HUES64 (cell line): ENCODE measurements around the gene INPP4B.

Experiments used
- H3K27ac ChIP-seq: 2 replicates; pipeline ENCODE4 v1.7.0; 2013; ENCODE audit warnings: low read depth, low read length, inconsistent platforms
- H3K27me3 ChIP-seq: 2 replicates; pipeline ENCODE4 v1.6.1; 2013; ENCODE audit warnings: mild to moderate bottlenecking, low read length; ENCODE audit not compliant: insufficient read depth
- H3K36me3 ChIP-seq: 2 replicates; pipeline ENCODE4 v1.6.1; 2013; ENCODE audit warnings: mild to moderate bottlenecking, low read length; ENCODE audit not compliant: insufficient read depth
- H3K4me1 ChIP-seq: 2 replicates; pipeline ENCODE4 v1.6.1; 2013; ENCODE audit warnings: mild to moderate bottlenecking, low read length, moderate library complexity; ENCODE audit not compliant: insufficient read depth
- H3K4me3 ChIP-seq: 2 replicates; pipeline ENCODE4 v1.5.1; 2013; ENCODE audit warnings: mild to moderate bottlenecking, low read length, moderate library complexity
- H3K9ac ChIP-seq: 2 replicates; pipeline ENCODE4 v1.6.1; 2013; ENCODE audit warnings: mild to moderate bottlenecking, low read depth, low read length
- H3K9me3 ChIP-seq: 2 replicates; pipeline ENCODE4 v1.6.1; 2013; ENCODE audit warnings: low read depth, low read length; ENCODE audit not compliant: insufficient read depth
- WGBS: fragments of 150-250, 120-280 bp; methylation state at CpG from one replicate; pipeline ENCODE4 v1.1.7; 2013; ENCODE audit warnings: missing lambda C conversion rate; 5-methylcytosine and 5-hydroxymethylcytosine counted together

The INPP4B gene

GRCh38 chr4:142386856-142387255 lies 459.2 kb downstream of the INPP4B start:
- 92% methylated on average over 6 of the region's 6 CpGs for WGBS
- Histone ChIP-seq H3K27ac (no peak overlapping the region), H3K9ac (no peak overlapping the region), H3K4me3 (no peak overlapping the region), H3K36me3 (no peaks in the 10 kb centered on the region), H3K4me1 (no peaks in the 10 kb centered on the region), H3K9me3 (no peaks in the 10 kb centered on the region), H3K27me3 (no peaks in the 10 kb centered on the region)

DNA sequence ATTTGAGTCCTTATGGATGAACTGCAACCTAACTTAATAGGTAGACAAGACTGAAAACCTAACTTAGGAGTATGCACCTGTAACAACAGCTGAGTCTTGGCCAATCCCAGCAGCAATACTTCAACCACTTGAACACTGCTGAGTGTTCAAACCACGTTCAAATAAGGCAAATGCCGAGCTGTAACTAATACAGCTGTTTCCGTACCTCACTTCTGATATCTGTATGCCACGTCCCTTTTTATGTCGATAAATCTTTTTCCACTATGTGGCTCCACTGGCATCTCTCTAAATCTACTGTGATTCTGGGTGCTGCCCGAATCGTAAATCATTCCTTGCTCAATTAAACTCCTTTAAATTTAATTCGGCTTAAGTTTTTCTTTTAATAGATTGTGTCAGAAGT lies 459.7 kb downstream of the INPP4B start:
- no peaks in the 10 kb centered on the region for H3K36me3 ChIP-seq
- H3K9ac ChIP-seq = no peak overlapping the region
- H3K4me1 ChIP-seq = no peaks in the 10 kb centered on the region
- H3K4me3 ChIP-seq = no peak overlapping the region
- H3K9me3 ChIP-seq = no peaks in the 10 kb centered on the region
- WGBS = 96% methylated on average over 8 of the region's 8 CpGs
- H3K27ac ChIP-seq = no peak overlapping the region
- no peaks in the 10 kb centered on the region for H3K27me3 ChIP-seq

DNA sequence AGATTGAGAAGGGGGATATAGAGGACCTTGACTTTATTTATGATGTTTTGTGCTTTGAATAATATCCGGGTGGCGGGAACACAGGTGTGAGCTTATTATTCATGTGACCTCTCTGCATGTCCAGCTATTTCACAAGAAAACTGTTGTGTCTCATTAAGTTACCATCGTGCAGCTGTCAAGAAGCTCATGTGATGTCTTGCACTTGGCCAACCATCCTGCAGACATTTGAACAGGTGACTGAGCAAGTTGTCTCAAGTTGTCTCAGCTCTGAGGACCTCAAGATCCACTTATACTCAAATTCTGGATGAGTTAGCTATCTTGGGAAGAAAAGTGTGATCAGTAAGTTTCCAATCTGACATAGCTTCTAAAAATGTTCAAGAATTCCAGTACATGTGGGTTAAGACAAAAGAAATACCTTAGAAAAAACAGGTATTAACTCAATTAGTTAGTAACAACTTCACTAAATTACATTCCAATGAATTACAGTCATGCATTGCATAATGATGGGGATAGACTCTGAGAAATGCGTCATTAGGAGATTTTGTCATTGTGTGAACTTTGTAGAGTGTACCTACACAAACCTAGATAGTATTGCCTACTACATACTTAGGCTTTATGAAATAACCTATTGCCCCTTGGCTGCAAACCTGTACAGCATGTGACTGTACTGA lies 462.2 kb downstream of the INPP4B start:
- Histone ChIP-seq H3K9me3 (no peaks in the 10 kb centered on the region), H3K9ac (no peak overlapping the region), H3K27me3 (no peaks in the 10 kb centered on the region), H3K4me1 (peaks cover 6% of the 10 kb centered on the region; the same call in 1 of the 2 replicates), H3K36me3 (no peaks in the 10 kb centered on the region), H3K4me3 (no peak overlapping the region), H3K27ac (no peak overlapping the region)
- WGBS = 90% methylated on average over 3 of the region's 4 CpGs

DNA sequence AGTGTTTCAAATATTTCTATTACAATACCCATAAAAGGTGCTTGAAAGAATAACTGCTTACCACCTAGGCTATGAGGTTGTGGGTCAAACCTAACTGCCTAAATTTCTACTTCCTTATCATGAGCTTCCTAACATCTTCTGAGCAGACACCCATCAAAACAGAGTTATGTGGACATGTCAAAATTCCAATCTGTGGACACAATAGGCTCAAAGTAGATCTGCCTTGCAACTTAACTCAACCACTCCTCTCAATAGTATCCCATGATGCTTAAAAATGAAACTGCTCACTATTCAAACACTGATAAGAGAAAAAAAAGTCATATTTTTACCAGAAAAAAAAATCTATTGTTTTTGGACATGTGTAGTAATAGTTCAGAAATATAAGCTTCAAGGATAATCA lies 462.7 kb downstream of the INPP4B start:
- Histone ChIP-seq H3K9ac (no peak overlapping the region), H3K36me3 (no peaks in the 10 kb centered on the region), H3K4me1 (peaks cover 6% of the 10 kb centered on the region; the same call in 1 of the 2 replicates), H3K9me3 (no peaks in the 10 kb centered on the region), H3K27me3 (no peaks in the 10 kb centered on the region), H3K4me3 (no peak overlapping the region), H3K27ac (no peak overlapping the region)

DNA sequence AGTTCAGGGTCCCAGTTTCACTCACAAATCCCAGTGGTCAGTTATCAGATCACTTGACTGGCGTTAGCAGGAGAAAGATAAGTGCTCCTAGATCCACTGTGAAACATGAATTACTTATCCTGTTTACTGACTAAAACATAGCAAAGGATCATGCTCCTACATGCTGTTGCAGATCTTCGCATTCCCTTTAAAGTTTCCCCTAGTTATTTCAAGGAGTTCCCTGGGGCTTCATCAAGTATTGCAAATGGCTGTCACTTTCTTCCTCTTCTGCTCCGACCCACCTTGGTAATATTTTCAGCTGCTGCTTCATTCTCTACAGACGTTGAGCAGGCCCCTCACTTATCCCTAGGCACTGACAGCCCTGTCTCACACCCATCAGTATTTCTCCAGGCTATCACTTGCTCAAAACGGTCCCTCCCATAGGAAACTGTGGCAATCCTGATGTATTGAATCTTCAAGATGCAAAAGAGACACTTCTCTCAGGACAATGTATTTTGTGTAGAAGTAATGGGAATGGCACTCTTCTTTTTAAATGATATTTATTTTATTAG lies 466.0 kb downstream of the INPP4B start:
- Histone ChIP-seq H3K9me3 (no peaks in the 10 kb centered on the region), H3K27ac (no peak overlapping the region), H3K9ac (no peak overlapping the region), H3K27me3 (no peaks in the 10 kb centered on the region), H3K36me3 (no peaks in the 10 kb centered on the region), H3K4me3 (no peak overlapping the region), H3K4me1 (peaks cover 11% of the 10 kb centered on the region; the same call in 1 of the 2 replicates)
- 74% methylated on average over 5 of the region's 5 CpGs for WGBS

- WGBS = 83% methylated on average over 4 of the region's 4 CpGs
- peaks cover 16% of the 10 kb centered on the region; the same call in 1 of the 2 replicates for H3K4me1 ChIP-seq
- H3K36me3 ChIP-seq = no peaks in the 10 kb centered on the region
- no peaks in the 10 kb centered on the region for H3K27me3 ChIP-seq
- no peaks in the 10 kb centered on the region for H3K9me3 ChIP-seq
- no peak overlapping the region for H3K4me3 ChIP-seq
- H3K9ac ChIP-seq = no peak overlapping the region
- H3K27ac ChIP-seq = no peak overlapping the region
Observed at GRCh38 chr4:142379277-142380051, 466.6 kb downstream of the INPP4B start.

GRCh38 chr4:142378179-142378578 lies 467.9 kb downstream of the INPP4B start:
- Histone ChIP-seq H3K9ac (no peak overlapping the region), H3K9me3 (no peaks in the 10 kb centered on the region), H3K36me3 (no peaks in the 10 kb centered on the region), H3K27ac (no peak overlapping the region), H3K27me3 (no peaks in the 10 kb centered on the region), H3K4me3 (no peak overlapping the region), H3K4me1 (peaks cover 16% of the 10 kb centered on the region; the same call in 1 of the 2 replicates)
- 100% methylated on average over 2 of the region's 2 CpGs for WGBS

GRCh38 chr4:142377342-142378091 lies 468.6 kb downstream of the INPP4B start:
- Histone ChIP-seq H3K4me3 (no peak overlapping the region), H3K36me3 (no peaks in the 10 kb centered on the region), H3K9ac (no peak overlapping the region), H3K9me3 (no peaks in the 10 kb centered on the region), H3K4me1 (peaks cover 16% of the 10 kb centered on the region; the same call in 1 of the 2 replicates), H3K27ac (no peak overlapping the region), H3K27me3 (no peaks in the 10 kb centered on the region)
- 91% methylated on average over 3 of the region's 3 CpGs for WGBS

GRCh38 chr4:142376204-142376603 lies 469.9 kb downstream of the INPP4B start:
- WGBS = 98% methylated on average over 1 of the region's 1 CpG
- Histone ChIP-seq H3K36me3 (no peaks in the 10 kb centered on the region), H3K9me3 (no peaks in the 10 kb centered on the region), H3K9ac (no peak overlapping the region), H3K4me1 (peaks cover 16% of the 10 kb centered on the region; the same call in 1 of the 2 replicates), H3K27ac (no peak overlapping the region), H3K27me3 (no peaks in the 10 kb centered on the region), H3K4me3 (no peak overlapping the region)

- 97% methylated on average over 2 of the region's 2 CpGs for WGBS
- Histone ChIP-seq H3K4me3 (no peak overlapping the region), H3K9ac (no peak overlapping the region), H3K9me3 (peaks cover 5% of the 10 kb centered on the region; the same call in 1 of the 2 replicates), H3K4me1 (peaks cover 11% of the 10 kb centered on the region; the same call in 1 of the 2 replicates), H3K36me3 (no peaks in the 10 kb centered on the region), H3K27me3 (no peaks in the 10 kb centered on the region), H3K27ac (no peak overlapping the region)
Observed at GRCh38 chr4:142373610-142374009, 472.5 kb downstream of the INPP4B start.
